Measurements from ENCODE around the gene ERMP1. TPM values are rescaled to one million over a fixed set of nuclear protein-coding genes. Genes with fewer than 3 reads are reported as not detected.

The ERMP1 gene
- total and polyA plus RNA-seq, 2 donors (not counting 3 experiments of a cell fraction or from before 2014, with no cell fraction given), result 9.7 to 16.6 TPM

DNA sequence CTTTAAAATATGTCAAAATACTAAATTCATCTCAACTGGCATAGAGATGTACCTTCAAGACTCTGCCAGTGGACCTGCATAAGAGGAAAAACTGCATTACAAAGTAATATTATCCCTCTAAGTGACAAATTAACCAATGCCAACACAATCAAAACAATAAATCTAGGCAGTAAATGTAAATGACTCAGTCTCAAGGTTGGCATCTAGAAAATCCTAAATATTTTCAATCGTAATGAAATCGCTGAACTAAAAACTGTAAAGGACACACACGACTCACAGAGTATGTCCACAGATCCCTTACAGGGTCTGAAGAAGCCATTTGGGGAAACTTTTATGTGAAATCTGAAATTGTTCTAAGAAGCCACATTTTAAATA lies 31.2 kb downstream of the ERMP1 start:
- ChIA-PET CTCF (interaction anchor here (0.6 to 2.9 kb wide), 4 partner anchors 31 to 935 kb away, joined by 3 to 21 read pairs (median 5); partner anchors contain the start of gene ERMP1), POLR2A (no interaction called here)
- Histone ChIP-seq H3K4me2 (ENCODE audit: insufficient read depth, low read length) (no peak overlapping the region), H3K4me1 (ENCODE audit: control insufficient read depth, extremely low read depth, insufficient read depth, low read length) (peaks cover 2% of the 10 kb centered on the region), H3K79me2 (ENCODE audit: control insufficient read depth, insufficient read depth, low read length) (no peaks in the 10 kb centered on the region), H3K4me3 (replicated peaks in 1 of 3; ENCODE audit: insufficient read depth in 1 of 3, low read depth in 1 of 3, low read length in 3 of 3) (no peak overlapping the region), H2AFZ (ENCODE audit: low read depth, low read length) (no peak overlapping the region), H3K27me3 (ENCODE audit: control insufficient read depth in 2 of 2, insufficient read depth in 2 of 2, low read length in 2 of 2) (no peaks in the 10 kb centered on the region), H3K9me3 (replicated peaks; ENCODE audit: control insufficient read depth, insufficient read depth, low read length) (no peaks in the 10 kb centered on the region), H4K20me1 (replicated peaks; ENCODE audit: control insufficient read depth, extremely low read depth, insufficient read depth, low read length) (no peaks in the 10 kb centered on the region), H3K9me1 (replicated peaks; ENCODE audit: control insufficient read depth, extremely low read depth, insufficient read depth, low read length) (no peaks in the 10 kb centered on the region), H3K9ac (replicated peaks; ENCODE audit: extremely low read depth, insufficient read depth, low read length) (no peak overlapping the region), H3K36me3 (ENCODE audit: control insufficient read depth in 2 of 2, extremely low read depth in 1 of 2, insufficient read depth in 2 of 2, low read length in 2 of 2) (no peaks in the 10 kb centered on the region), H3K27ac (ENCODE audit: insufficient read depth, low read depth, low read length) (no peak overlapping the region)
- TF ChIP-seq EZH2 (IDR thresholded peaks at IDR 0.05; ENCODE audit: borderline replicate concordance, low read depth, low read length, severe bottlenecking) (no peak), GATA2 (IDR thresholded peaks at IDR 0.05; ENCODE audit: insufficient read depth, insufficient read length, low read depth, low read length) (no peak), POLR2AphosphoS5 (IDR thresholded peaks at IDR 0.05; ENCODE audit: insufficient read depth, low read depth, low read length) (no peak), MYC (IDR thresholded peaks at IDR 0.05; ENCODE audit: low read depth, low read length) (no peak), JUN (IDR thresholded peaks at IDR 0.05; ENCODE audit: borderline replicate concordance, insufficient read depth, insufficient read length, low read depth) (no peak), POLR2A (IDR thresholded peaks at IDR 0.05; ENCODE audit: low read depth, low read length) (no peak)
- TF ChIP-seq, protein P1, sequence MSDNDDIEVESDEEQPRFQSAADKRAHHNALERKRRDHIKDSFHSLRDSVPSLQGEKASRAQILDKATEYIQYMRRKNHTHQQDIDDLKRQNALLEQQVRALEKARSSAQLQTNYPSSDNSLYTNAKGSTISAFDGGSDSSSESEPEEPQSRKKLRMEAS (IDR thresholded peaks at IDR 0.05; ENCODE audit: insufficient read depth, insufficient read length), result no peak
- dilution Hi-C loops (cut with MboI; ENCODE audit: extremely low pct_ligation_motif_present, low sequenced_read_pairs) (no loop called here), intact Hi-C loops (cut with micrococcal nuclease) (no loop called here)
- BruUV-seq (replicated peaks), result no TSS peak
- DNase-seq (ENCODE audit: low read depth, low spot score) (no peak), FAIRE-seq (no peak)

Measured in endothelial cell of umbilical vein (primary cell).